Right kidney (tissue), 1 donor: ENCODE results near the gene ABCF3.

Experiments
- DNase-seq: peaks from one replicate; pipeline ENCODE4 v3.0.0-alpha.2; 2016

The ABCF3 gene

DNA sequence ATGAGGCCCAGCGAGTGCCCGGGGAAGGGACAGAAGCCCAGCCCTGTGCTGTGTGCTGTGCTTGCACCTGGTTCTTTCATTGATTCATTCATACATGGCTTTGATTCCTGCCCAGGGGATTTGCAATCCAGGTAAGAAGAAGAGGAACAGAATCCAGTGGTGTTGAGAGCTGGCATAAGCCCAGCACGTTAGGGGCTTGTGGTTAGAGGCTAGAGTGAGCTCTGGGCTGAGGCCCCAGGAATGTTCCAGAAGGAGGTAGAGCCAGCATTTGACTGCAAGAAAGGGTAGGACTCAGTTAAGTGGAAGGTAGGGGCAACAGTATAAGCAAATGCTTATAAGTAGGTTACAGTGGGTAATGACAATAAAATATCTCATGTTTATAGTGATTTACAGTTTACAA lies 45.7 kb downstream of the ABCF3 start:
- DNase-seq = no peak

DNA sequence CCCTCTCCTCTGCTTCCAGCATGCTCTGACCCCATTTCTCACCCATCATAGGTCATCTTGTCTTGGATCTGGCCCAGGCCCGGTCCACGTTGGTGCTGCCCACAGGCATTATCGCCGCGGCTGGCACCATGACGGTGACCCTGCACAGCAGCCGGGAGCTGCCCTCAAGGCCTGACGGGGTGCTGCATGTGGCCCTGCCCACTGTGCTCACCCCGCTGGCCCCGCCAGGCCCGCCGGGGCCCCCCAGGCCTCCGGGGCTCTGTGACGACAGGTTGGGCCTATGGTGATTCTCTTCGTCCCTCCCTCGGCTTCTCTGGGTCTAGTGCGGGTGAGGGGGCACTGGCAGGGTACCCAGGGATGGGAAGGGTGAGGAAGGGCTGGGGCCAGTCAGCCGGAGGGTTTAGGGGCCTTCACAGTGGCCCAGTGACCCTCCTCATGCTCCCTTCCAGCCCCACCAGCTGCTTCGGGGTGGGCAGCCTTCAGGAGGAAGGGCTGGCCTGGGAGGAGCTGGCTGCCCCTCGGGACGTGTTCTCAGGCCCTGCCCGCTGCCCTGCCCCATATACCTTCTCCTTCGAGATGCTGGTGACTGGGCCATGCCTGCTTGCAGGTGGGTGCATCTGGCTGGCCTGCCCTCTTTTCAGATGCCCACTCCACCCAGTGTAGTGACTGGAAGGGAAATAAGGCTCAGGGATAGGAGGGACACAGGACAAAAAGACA lies 47.3 kb downstream of the ABCF3 start:
- DNase-seq = no peak

DNA sequence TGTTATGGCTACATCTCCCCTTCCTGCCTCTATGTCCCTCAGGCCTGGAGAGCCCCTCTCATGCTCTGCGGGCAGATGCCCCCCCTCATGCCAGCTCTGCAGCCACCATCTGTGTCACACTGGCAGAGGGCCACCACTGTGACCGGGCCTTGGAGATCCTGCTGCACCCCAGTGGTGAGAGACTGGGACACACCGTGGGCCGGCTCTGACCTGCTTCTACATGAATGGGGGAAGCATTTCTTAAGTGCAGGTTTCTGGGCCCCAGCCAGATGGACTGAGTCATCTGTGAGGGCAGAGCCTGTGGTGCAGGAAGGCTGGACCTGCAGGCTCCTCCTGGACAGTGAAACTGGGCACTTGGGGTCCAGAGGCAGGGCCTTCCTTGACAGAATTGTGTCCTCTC lies 48.2 kb downstream of the ABCF3 start:
- DNase-seq = no peak

DNA sequence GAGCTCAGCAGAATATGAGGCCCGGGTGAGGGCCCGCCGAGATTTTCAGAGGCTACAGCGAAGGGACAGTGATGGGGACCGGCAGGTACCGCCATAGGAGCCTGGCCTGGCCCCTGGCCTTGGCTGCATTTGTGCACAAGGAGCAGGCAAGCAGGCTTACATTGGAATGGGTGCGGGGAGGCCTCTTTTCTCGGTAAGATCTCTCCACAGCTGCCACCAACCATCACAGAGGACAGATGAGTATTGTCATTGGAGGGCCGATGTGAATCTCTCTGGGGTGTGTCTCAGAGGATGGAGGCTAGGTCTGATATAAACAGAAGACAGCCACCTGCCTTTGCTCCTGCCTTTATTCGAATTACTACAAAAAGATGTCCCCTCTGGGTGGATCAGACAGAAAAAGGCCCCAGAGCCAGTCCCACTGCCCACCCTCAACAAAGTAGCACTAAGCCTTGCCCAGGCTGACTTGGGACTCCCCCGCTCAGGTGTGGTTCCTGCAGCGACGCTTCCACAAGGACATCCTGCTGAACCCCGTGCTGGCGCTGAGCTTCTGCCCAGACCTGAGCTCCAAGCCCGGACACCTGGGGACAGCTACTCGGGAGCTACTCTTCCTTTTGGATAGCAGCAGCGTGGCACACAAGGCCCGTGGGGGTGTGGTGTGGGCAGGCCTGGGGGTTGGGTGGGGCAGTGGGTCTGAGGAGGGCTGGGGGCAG lies 48.8 kb downstream of the ABCF3 start:
- no peak for DNase-seq

DNA sequence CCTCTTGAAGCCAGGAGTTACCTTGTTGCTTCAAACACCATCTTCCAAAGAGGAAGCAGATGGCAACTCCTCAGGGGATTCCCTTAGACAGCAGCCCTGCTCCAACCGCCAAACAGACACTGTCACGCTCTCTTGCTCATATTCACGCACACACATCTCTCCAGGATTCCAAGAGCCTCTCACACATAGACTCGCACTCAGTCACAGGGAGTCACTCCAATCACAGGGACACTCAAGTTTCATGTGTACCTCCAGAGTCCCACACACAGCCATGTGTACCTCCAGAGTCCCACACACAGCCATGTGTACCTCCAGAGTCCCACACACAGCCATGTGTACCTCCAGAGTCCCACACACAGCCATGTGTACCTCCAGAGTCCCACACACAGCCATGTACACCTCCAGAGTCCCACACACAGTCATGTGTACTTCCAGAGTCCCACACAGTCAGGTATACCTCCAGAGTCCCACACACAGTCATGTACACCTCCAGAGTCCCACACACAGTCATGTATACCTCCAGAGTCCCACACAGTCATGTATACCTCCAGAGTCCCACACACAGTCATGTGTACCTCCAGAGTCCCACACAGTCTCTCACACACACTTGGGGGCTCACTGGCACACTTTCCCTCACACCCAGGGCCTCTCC lies 49.5 kb downstream of the ABCF3 start:
- DNase-seq = no peak

DNA sequence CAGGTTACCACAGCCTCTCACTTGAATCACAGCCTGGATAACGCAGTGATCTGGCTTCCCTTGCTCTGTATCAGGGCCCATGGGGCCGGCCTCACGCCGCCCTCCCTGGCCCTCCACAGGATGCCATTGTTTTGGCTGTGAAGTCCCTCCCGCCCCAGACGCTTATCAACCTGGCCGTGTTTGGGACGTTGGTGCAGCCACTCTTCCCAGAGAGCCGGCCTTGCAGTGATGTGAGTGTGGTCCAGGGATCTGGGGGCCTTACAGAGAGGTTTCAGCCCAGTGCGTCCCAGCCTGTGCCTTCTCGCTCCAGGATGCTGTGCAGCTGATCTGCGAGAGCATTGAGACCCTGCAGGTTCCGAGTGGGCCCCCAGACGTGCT lies 50.0 kb downstream of the ABCF3 start:
- DNase-seq = no peak

DNA sequence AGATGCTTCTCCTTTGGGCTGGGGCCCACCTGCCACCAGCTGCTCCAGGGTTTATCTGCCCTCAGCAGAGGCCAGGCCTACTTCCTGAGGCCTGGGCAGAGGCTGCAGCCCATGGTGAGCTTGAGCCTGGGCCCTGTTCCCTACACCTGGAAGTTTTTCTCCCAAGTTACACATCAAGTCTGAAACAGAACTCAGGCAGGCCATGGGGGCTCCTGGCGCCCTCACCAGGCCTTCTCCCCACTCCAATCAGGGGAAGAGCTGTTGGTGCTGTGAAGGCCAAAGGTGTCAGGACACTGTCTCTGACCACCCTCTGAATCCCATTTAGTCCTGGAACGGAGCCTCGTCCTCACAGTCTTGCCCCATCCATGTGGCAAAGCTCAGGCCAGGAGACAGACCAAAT lies 50.6 kb downstream of the ABCF3 start:
- DNase-seq = no peak

DNA sequence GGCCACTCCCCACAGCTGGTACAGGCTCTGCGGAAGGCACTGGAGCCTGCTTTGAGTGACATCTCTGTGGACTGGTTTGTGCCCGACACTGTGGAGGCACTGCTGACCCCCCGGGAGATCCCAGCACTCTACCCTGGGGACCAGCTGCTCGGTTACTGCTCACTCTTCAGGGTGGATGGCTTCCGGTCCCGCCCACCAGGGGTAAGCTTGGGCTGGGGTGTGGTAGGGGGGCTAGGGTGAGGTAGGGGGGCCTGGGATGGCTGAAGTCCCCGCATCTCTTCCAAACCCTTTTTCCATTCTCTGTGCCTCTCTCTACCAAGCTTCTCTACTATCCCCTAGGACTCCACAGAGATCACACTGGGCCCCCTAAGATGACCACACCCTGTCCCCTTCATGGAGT lies 51.2 kb downstream of the ABCF3 start:
- DNase-seq = no peak

DNA sequence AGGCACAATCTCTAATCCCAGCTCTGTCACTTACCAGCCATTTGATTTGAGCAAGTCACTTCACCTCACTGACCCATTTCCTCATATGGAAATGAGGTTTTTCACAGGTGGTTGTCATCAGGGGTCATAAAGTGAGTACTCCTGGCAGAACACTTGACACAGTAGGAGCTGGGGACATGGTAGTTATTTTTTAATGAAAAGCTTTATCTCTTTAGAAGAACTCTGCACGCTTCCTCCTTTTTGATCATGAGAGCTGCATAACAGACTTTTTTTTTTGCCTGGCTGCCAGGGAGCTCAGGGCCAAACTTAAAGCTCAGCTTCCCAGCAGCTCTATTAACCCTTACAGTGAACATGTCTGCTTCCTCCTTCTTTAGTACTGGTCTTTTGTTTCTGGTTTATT lies 51.8 kb downstream of the ABCF3 start:
- no peak for DNase-seq

DNA sequence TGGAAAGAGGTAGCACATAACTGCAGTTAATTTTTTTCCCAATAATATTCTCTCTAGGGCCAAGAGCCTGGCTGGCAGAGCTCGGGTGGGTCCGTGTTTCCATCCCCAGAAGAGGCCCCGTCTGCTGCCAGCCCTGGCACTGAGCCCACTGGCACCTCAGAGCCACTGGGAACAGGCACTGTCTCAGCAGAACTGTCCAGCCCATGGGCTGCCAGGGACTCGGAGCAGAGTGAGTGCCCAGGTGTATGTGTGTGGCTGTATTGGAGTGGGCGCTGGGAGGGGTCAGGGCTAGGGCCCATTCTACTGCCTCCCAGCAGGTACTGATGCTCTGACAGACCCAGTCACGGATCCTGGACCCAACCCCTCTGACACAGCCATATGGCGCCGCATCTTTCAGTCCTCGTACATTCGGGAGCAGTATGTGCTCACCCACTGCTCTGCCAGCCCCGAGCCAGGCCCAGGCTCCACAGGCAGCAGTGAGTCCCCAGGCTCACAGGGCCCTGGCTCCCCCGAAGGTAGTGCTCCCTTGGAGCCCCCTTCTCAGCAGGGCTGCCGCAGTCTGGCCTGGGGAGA lies 52.3 kb downstream of the ABCF3 start:
- no peak for DNase-seq

DNA sequence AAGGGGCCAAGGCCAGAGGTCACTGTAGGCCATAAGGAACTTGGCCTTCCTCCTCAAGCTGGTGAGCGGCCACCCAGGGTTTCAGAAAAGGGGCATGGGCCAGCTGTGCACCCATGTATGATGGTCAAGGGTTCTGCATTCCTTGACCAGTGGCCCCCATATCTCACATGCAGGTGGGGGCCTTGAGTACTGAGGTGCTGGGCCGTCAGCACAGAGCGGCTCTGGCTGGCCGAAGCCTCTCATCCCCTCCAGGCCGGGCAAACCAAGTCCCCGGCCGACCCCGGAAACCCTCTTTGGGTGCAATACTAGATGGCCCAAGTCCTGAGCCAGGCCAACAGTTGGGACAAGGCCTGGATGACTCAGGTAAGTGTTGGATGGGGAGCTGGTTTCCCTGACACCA lies 53.2 kb downstream of the ABCF3 start:
- DNase-seq = no peak

DNA sequence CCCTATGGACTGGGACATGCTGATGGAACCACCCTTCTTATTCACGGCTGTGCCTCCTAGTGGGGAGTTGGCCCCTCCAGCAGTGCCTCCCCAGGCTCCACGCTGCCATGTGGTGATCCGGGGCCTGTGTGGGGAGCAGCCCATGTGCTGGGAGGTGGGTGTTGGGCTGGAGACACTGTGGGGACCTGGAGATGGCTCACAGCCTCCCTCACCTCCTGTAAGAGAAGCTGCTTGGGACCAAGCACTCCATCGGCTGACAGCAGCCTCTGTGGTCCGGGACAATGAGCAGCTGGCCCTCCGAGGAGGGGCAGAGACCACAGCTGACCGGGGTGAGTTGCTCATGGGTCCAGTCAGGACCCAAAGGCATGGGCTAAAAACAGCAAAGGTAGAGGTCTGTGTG lies 53.7 kb downstream of the ABCF3 start:
- no peak for DNase-seq

DNA sequence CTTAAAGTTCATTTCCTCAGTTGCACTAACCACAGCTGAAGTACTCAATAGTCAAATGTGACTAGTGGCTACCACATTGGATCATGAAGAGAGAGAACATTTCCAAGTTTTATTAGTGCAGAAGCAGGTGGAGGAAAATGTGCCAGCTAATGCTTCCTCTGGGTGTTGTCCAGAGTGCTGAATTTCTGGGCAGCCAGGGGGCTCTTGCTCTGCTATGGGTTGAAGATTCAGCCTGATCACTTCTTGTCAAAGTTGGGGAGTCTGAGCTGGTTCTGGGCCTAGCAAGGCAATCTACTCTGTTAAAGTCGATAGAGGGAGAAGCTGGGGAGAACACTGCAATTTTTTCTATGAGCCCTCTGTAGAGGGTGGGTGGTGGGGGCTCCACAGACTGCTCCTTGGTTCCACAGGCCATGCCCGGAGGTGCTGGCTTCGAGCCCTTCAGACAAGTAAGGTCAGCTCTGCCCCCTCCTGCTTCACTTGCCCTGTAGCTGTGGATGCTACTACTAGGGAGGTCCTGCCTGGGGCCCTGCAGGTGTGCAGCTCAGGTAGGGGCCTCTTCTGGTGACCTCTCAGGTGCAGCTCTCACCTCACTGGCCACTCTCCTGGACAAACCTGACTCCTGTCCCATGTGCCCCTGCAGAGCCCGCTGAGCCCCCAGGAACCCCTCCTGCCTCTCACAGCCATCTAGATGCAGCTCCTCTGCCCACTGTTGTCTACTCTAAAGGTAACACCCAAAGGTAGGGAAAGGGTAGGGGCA lies 54.6 kb downstream of the ABCF3 start:
- peak; percentile 9 for DNase-seq

DNA sequence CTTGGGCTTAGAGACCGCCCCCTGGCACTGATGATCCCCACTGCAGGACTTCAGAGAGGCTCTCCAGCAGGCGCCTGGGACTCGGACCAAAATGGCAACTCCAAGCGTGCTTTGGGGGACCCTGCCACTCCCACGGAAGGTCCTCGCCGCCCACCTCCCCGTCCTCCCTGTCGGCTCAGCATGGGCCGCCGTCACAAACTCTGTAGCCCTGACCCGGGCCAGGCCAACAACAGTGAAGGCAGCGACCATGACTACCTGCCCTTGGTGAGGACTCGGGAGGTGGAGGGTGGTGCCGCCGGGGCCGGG lies 55.1 kb downstream of the ABCF3 start:
- DNase-seq = no peak

DNA sequence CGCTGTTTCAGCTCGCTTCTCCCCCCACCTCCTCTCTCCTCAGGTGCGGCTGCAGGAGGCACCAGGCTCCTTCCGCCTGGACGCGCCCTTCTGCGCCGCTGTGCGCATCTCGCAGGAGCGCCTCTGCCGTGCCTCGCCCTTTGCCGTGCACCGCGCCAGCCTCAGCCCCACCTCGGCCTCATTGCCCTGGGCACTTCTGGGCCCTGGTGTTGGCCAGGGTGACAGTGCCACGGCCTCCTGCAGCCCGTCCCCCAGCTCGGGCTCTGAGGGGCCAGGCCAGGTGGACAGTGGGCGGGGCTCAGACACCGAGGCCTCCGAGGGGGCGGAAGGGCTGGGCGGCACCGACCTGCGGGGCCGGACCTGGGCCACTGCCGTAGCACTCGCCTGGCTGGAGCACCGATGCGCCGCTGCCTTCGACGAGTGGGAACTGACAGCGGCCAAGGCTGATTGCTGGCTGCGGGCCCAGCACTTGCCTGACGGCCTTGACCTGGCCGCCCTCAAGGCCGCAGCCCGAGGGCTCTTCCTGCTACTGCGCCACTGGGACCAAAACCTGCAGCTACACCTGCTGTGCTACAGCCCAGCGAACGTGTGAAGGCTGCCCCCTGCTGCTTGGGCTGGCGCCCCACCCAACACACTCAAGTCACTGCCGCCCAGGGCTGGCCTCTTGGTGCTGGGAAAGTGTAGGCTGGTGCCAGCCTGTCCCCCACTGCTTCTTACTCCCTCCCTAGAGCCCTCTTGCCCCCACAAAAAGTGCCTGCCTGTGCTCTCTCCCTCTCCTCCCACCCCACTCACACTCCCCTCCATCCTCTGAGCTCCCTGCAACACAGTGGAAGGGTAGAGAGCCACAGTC lies 55.7 kb downstream of the ABCF3 start:
- peak; percentile 48 for DNase-seq

DNA sequence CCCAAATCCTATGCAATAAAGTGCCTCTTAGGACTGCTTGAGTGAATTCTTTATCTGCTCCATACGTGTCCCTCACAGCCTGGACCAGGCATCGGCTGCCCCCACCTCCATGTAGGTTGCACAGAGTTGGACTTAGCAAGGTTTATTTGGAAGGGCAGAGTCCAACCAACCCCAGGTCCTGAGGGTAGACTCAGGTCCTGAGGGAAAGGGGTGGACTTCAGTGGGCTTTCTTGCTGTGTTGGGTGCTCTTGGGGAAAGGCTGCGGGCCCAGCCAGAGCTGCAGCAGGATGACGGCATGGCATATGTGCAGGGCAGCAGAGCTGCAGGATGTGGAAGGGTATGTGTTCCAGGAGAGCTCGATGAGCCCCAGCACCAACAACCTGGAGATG lies 56.3 kb downstream of the ABCF3 start:
- DNase-seq = no peak
